DMS 273 (cell line): ENCODE results near the gene RNF19B.
"Not testable (repeated sequence)": the region's sequence is repeated elsewhere in the genome, so short reads cannot be mapped to it uniquely, and the experiment has no call there.

ENCODE experiments used
- DNase-seq: peaks from one replicate; lab custom pipeline; 2025; ENCODE audit not compliant: unreplicated experiment; lab: John Stamatoyannopoulos, UW

The RNF19B gene

DNA sequence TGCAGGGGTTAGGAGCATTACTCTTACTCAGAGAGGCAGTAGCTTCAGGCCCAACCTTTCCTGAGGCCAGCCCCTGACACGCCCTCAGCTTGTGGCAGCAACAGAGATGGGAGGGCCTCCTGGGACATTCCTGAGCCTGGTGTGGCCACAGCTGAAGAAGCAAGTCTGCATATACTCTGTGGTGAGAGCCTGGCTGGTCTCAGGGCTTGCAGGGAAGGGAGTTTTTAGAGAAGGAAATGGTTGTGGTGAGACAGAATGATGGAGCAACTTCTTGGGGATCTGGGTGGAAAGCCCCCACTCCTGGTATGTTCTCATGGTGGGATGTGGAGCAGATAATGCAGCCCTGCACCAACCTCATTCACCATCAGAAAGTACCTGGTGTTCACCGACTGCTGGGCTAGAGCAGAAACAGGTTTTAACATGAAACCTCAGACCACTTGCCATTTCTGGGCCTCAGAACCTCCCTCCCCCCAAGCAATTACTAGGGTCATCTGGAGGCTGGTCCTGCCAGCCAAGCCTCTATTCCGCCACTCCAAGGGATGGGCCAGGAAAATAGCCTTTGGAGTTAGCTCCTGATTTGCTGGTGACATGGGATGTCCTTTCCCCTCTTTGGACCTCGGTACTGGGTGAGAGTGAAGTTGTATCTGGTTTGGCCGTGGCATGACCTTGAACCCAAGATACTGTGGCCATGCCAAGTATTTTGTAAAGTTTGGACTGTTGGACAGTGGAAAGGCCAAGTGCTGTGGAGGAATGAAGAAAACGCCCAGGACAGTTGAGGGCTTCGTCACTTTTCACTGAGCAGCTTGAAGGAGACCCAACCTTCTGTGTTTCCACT, 28.1 kb upstream of the RNF19B start:
- DNase-seq: peak; percentile 58

DNA sequence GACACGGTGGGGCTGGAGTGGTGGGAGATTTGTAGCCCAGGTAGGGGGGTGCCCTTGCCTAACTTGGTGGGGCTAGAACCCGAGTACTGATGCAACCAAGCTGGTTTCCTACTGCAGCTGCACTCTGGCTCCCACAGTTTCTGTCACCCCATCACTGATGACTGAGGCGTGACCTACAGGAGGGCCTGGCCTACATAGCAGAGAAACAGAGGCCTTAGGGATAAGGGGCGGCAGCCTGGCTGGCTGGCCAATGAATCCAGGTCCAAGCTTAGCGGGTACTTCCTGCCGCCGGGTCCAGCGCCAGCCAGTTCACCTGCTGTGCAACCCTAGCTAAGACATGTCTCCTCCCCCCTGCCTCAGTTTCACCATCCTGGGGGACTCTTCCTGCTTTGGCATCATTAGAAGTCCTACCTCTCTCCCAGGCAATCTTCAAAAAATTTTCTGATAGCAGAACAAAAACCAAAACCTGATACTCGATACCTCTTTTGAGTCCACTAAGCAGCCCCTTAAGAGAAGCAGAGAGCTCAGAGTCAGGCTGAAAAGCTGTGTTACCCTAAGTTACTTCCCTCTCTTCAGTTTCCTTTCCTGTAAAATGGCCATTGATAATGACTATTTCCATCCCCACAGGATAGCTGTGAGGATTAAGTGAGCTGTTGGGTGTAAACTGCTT, 27.3 kb upstream of the RNF19B start:
- no peak for DNase-seq

DNA sequence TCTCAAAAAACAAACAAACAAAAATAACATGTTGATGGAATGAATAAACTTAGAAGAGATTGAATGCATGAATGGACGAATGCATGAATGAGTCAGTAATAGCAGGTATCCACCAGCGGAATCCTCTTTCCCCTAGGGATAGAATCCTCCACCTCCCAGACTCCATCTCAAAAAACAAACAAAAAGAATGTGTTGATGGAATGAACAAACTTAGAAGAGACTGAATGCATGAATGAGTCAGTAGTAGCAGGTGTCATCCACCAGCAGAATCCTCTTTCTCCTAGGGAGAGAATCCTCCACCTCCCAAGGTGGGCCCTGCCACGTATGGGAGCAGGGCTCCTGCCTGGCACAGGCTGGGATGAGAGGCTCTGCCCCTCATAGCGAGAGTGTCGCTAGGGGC, 26.8 kb upstream of the RNF19B start:
- no peak for DNase-seq

DNA sequence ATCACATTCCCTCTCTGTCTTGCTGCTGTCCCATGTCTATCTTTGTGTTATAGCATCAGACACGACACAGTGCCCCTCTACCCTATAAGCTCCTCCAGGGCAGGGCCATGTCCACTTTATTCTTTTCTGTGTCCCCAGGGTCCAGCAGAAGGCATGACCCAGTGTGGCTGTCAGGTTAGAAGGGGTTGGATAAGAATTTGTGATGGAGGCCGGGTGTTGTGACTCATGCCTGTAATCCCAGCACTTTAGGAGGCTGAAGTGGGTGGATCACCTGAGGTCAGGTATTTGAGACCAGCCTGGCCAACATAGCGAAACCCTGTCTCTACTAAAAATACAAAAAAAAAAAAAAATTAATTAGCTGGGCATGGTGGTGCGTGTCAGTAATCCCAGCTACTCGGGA, 26.3 kb upstream of the RNF19B start:
- DNase-seq: no peak

DNA sequence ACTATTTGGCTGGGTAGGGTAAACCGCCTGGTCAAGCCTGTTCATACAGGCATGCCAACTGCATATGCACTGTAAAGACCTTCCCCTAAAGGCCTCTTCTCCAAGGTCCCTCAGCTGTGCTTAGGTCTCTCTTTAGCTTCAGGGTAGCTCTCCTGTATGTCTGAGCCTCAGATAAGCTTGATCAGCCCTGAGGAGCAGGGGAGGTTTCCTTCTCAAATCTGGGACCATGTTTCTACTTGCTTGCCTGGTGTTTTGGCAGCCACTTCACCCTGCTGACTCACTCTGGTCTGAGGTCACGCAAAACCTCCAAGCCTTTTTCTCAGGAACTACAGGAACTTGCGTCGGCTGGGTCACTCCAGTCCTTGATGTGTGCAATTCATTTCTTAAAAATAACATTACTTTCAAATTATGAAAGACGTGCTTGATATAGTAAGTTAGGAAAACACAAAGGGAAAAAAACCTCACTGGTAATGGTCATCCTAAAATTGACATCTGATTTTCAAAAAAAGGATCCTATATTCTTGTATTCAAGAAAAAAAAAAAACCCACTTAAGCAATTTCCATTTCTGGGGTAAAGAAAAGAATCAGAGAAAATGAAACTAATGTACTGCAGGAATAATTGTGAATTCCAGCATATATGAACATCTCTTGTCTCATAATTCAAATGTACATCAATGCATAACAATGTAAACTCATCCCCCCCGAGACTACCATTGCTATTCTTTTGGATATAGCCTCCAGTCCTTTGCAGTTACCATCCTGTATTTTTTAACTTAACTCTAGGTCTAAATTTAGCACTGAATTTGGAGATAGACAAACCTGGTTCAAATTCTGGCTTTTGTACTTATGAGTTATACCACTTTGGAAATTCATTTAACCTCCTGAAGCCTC, 24.8 kb upstream of the RNF19B start:
- DNase-seq: peak; percentile 33

DNA sequence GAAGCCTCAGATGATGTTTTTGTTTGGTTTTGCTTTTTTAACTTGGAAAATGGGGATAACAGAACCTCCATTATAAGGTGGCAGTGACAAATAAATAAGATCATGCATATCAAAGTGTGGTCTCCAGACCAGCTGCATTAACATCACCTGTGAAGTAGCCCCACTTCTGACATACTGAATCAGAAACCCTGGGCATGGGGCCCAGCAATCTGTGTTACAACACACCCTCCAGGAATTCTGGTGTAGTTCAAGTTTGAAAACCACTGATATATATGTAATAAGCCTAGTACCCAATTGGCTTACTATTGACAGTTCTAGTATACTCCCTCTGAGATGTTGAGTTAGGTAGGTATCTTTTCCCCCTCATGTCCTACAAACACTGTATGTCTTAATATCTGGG, 24.1 kb upstream of the RNF19B start:
- DNase-seq: peak; percentile 30

DNA sequence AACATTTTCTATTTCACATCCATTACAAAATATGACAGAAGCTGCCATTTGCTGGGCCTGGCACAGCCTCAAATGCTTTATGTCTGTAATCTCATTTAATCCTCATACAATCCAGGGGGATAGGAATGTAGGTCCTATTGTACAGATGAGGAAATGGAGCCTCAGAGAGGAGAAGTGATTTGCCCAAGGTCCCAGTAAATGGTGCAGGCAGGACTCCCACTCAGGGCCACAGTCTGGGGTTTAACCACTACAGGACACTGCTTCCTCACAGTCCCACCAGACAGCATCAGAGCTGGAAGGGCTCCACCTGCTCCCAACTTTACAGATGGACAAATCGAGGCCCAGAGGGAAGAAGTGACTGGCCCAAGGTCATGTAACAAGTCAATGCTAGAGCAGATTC, 20.6 kb upstream of the RNF19B start:
- DNase-seq: no peak

DNA sequence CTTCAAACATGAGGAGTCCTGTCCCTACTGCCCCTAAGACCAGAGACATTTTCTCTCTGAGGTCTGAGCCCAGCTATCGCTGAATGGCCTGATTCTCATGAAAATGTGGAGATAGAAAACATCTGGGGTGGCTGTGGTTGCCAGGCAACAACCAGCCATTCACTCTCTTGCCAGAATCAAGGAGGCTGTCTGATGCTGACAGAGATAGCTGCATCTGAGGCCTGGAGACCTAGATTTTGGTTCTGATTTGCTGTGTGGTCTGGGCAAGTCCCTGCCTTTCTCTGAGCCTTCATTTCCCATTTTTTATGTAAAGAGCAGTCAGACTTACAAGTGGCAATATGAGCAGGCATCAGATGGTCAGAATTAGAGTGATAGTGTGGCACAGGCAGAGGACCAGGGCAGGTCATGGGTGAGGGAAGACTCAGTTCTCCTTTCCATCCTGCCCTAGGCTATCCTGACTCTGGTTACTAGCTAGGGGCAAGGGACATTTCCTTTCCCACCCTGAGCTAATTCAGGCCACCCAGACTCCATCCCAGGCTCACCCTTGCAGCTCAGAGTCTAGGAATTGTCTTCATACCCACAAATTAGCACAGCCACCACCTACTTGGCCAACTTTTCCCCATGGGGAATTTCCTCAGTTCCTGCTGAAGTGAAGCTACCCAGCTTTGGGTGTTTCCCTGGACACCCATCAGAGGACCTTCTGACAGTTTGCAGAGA, 20.0 kb upstream of the RNF19B start:
- peak; percentile 39 for DNase-seq

DNA sequence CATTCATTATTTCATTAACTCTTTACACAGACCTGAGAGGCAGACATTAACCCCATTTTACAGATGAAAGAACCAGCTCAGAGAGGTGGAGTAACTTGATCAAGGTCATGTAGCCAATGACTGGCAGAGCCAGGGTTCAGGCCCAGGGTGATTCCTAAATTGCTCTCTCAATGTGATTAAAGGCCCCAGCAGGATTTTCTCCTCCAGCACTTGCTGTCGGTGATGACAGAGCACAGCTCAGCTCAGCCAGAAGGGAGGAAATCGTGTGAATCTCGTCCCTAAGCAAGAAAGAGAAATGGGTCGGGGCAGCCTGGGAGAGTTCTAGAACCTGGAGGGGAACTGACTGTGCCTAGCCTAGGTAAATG, 19.5 kb upstream of the RNF19B start:
- DNase-seq: no peak

DNA sequence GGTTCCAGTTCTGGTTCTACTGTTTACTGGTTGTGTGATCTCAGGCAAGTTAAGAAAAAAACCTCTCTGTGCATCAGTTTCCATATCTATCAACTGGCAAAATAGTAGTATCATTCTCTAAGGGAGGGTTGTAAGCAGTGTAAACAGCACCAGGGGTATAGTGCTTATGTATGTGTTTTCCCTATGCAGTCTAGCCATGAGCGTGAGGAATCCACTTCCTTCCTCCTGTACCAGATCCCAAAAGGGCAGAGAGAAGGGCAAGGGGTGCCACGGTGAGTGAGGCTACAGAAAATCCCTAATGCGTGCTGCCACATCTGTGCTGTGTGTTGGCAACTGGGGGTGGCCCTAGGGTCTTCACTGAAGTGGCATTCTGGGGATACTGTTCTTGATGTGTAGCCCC, 18.4 kb upstream of the RNF19B start:
- no peak for DNase-seq

DNA sequence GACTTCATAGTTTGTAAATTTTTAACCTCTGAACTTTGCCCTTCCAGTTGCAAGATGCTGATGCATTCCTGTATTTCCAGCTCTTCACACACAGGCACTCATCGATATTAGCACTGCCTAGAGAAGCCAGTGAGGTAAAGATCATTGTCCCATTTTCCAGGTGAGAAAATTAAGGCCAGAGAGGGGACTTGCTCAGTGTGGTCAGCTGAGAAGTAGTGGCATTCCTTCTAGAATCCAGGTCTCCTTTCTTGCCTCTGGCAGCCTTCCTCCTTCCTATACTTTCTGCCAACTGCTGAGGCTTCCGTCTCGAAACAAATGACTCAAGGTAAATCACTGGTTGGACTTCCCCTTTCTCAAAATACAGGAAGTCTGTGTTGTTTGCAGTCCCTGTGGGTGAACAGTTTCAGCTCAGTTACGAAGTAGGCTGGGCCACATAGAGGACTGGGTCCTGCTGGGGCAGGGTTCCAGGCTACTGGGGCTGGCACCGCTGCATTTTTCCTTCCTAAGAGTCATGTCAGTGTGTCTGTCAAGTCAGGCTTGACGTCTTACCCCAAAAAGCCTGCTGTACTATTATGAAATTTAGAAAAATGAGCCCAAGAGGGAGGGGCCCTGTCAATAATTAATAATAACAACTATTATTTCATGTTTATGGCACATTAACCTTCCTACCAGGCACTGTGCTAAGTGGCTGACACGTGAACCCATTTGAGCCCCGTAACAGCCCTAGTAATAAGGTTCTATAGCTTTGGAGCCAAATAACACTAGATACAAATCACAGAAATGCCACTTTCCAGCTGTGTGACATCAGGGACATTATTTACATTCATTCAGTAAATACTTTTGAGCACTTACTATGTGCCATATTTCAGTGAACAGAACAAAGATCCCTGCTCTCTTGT, 16.6 kb upstream of the RNF19B start:
- DNase-seq: no peak

DNA sequence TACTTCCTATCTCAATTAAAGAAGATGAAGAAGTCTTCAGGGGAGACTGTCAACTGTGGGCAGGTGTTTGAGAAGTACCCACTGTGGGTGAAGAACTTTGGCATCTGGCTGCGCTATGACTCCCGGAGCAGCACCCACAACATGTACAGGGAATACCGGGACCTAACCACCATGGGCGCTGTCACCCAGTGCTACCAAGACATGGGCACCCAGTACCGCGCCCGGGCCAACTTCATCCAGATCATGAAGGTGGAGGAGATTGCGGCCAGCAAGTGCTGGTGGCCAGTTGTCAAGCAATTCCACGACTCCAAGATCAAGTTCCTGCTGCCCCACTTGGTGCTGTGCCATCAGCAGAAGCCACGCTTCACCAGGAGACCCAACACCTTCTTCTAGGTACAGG, 15.5 kb upstream of the RNF19B start:
- DNase-seq: no peak

DNA sequence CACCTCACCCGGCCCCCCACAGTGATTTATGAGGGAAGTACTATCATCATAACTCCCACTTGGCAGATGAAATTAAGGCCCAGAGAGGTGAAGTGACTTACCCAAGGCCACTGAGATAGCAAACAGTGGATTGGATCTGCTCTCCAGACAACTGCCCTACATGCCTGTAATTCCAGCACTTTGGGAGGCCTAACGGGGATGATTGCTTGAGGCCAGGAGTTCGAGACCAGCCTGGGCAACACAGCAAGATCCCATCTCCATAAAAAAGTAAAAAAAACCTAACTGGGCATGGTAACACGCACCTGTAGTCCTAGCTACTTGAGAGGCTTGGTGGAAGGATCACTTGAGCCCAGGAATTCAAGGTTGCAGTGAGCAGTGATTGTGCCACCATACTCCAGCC, 14.2 kb upstream of the RNF19B start:
- no peak for DNase-seq

DNA sequence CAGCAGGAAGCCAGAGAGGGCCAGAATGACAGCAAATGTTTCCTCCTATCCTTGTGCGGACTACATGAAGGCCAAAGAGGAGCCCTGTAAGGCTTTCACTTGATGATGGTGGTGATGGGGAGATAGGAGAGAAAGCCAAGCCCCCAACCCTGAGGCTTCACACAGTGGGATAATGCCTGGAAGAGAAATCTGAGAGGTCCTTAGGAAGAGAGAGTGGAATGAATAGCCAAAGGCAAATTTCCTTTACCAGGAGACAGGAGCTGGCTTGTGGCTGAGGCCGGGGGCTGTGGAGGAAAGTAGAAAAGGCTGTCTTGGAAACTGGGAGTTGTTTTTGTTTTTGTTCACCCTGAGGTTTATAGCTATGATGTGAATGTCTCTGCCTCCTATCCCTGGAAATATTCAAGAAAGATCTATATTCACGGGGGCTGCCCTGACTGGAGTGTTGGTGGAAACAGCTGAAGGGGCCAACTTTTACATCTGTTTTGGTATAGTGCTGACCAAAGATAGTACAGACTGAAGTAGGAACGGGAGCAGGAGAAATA, 13.0 kb upstream of the RNF19B start:
- DNase-seq: no peak

DNA sequence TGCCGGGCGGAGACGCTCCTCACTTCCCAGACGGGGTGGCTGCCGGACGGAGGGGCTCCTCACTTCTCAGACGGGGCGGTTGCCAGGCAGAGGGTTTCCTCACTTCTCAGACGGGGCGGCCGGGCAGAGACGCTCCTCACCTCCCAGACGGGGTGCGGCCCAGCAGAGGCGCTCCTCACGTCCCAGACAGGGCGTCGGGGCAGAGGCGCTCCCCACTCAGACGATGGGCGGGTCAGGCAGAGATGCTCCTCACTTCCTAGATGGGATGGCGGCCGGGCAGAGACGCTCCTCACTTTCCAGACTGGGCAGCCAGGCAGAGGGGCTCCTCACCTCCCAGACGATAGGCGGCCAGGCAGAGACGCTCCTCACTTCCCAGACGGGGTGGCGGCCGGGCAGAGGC, 10.4 kb upstream of the RNF19B start:
- not testable (repeated sequence) for DNase-seq

DNA sequence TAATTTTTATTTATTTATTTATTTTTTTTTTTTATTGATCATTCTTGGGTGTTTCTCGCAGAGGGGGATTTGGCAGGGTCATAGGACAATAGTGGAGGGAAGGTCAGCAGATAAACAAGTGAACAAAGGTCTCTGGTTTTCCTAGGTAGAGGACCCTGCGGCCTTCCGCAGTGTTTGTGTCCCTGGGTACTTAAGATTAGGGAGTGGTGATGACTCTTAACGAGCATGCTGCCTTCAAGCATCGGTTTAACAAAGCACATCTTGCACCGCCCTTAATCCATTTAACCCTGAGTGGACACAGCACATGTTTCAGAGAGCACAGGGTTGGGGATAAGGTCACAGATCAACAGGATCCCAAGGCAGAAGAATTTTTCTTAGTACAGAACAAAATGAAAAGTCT, 8.8 kb upstream of the RNF19B start:
- DNase-seq: not testable (repeated sequence)

DNA sequence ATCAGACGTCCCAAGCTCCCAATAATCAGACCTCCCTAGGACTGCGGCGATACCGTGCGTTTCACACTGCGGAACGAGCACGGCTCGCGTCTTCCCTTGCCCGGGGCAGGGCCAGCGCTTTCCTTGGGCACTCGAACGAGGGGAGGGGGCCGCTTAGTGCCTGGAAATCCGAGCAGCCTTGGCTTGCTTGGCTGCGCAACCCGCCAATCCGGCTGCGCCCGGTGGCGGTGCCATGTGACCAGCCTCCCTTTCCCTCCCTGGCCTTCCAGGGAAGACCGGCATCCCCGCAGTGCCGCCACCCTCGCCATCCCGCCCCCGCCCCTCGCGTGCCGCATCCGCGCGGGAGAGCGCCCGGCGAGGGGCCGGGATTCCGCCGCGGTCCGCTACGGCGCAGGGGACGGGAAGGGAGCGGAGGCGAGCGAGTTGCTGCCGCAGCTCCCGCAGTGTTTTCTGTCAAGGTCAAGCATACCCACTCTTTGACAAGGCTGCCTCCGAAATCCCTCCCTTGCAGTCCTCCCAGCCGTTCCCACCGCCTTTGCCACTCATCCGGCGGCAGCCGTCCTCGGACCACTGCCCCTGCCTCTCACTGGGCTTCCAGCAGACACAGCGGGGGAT, 8.3 kb upstream of the RNF19B start:
- DNase-seq: peak; percentile 88

DNA sequence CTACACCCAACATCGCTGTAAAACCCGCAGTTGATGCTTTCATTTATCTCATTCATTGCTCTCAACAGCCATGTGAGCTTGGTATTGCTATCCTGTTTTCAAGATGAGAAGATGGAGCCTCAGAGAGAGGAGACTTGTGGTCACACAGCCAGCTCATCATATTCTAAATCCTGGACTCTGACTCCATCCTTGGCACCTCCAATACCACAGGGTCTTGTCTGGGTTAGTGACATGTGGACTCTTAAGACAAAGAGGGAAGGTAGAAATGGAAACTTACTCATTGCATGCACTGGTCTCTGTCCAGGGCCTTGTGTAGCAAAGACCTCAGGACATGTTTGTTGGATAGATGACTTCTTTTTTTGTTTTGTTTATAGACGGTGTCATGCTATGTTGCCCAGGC, 7.0 kb upstream of the RNF19B start:
- DNase-seq: no peak

DNA sequence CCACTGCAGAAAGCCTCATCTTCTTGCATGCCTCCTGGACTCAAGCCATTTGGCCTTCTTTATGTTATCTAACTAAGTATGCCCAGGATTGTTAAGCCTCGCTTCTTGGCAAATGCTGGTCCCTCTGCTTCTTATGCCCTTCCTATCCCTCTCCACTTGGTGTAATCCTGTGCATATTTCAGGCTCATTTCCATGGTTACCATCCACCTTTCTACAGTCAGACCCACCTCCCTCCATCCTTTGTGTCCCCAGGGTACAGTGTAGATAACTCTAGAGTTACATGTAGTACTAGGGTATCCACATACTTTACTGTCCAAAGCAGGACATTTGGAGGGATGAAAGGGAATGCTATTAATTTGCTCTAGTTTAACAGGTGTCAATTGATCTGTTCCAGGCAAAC, 6.5 kb upstream of the RNF19B start:
- no peak for DNase-seq
